K562 (cell line): ENCODE results near the gene ZFPM1. TPM values are rescaled to one million over a fixed set of nuclear protein-coding genes. Genes with fewer than 3 reads are reported as not detected.
A peak's percentile ranks its signal among the peaks of the same experiment; 100 is the strongest.

Experiments
- ATAC-seq: fragments of 200-7000 bp; cut with Tn5 transposase; 3 replicates; pipeline ENCODE4 v1.9.1; 2020; ENCODE audit warnings: moderate library complexity
- BruUV-seq: library from RNA; stranded (reverse); fragments of 400-500 nt; replicated peaks from 2 replicates; lab custom pipeline; 2021; lab: Mats Ljungman, UMichigan
- CTCF ChIA-PET: fragments of 300-600 bp; formaldehyde crosslinking; extraction: SDS; loops from one replicate; lab custom pipeline; 2021; ENCODE audit warnings: low intra/inter-chr PET ratio; lab: Yijun Ruan, JAX
- POLR2A ChIA-PET: fragments of 300-600, 350-650 bp; sonication (Branson Sonifier 250); formaldehyde crosslinking; extraction: SDS; loops from one replicate; lab custom pipeline; 2021; ENCODE audit warnings: antibody characterized with exemption, inconsistent platforms; lab: Yijun Ruan, JAX
- DNase-seq, 4 experiments: peaks; one replicate each; pipeline versions ENCODE4 v3.0.0 to v3.0.0-alpha.2; 2011 to 2018; ENCODE audit warnings: low spot score in 3 of 4, mixed read lengths in 3 of 4; ENCODE audit errors: extremely low read depth in 1 of 4
- FAIRE-seq: peaks from 2 replicates; lab custom pipeline; 2011; peaks lifted over from hg19 to GRCh38; lab: Jason Lieb, UNC
- H2AFZ ChIP-seq: 2 replicates; pipeline ENCODE4 v1.6.0; 2011; ENCODE audit warnings: low read depth, low read length, control low read depth, inconsistent platforms
- H3K27ac ChIP-seq: fragments of 200-600 bp; 3 replicates; pipeline ENCODE4 v1.8.0; 2011; ENCODE audit warnings: low read depth, mild to moderate bottlenecking, control low read depth, inconsistent platforms, low read length, moderate library complexity, mixed read lengths; ENCODE audit errors: extremely low read depth
- H3K27me3 ChIP-seq, 2 experiments: fragments of 300-600 bp in 1 of 2; 2 replicates in 1 of 2; 3 replicates in 1 of 2; pipeline versions ENCODE4 v1.6.0 to v1.8.0; 2011; ENCODE audit warnings: inconsistent platforms in 2 of 2, low read length in 2 of 2, mild to moderate bottlenecking in 1 of 2, mixed read lengths in 1 of 2, moderate library complexity in 1 of 2; ENCODE audit not compliant: control insufficient read depth in 2 of 2, insufficient read depth in 2 of 2
- H3K36me3 ChIP-seq: fragments of 300-600 bp; 3 replicates; pipeline ENCODE4 v1.8.0; 2011; ENCODE audit warnings: mild to moderate bottlenecking, low read length, inconsistent platforms; ENCODE audit not compliant: control insufficient read depth, insufficient read depth
- H3K4me1 ChIP-seq, 2 experiments: fragments of 200-600 bp in 1 of 2; replicated peaks in 1 of 2; 2 replicates in 1 of 2; 3 replicates in 1 of 2; pipeline versions ENCODE4 v1.5.1 to v1.8.0; 2011; ENCODE audit warnings: inconsistent platforms in 2 of 2, low read length in 2 of 2, mild to moderate bottlenecking in 1 of 2, mixed read lengths in 1 of 2, moderate library complexity in 1 of 2; ENCODE audit not compliant: control insufficient read depth in 2 of 2, insufficient read depth in 2 of 2
- H3K4me2 ChIP-seq: 2 replicates; pipeline ENCODE4 v1.6.1; 2011; ENCODE audit warnings: low read length, control low read depth, inconsistent platforms, mixed read lengths; ENCODE audit not compliant: insufficient read depth
- H3K4me3 ChIP-seq: fragments of 200-600 bp; sonication (generic), shearing (Covaris generic); 2 replicates; pipeline ENCODE4 v1.5.1; 2016; ENCODE audit warnings: control low read depth, inconsistent platforms
- H3K79me2 ChIP-seq: fragments of 200-600 bp; 3 replicates; pipeline ENCODE4 v1.8.0; 2011; ENCODE audit warnings: low read length, inconsistent platforms; ENCODE audit not compliant: control insufficient read depth, insufficient read depth
- H3K9ac ChIP-seq, 2 experiments: 2 replicates each; pipeline versions ENCODE4 v1.6.0 to v1.6.1; 2011; ENCODE audit warnings: low read depth in 2 of 2, low read length in 2 of 2, control low read depth in 1 of 2, inconsistent platforms in 1 of 2, mild to moderate bottlenecking in 1 of 2, mixed read lengths in 1 of 2; ENCODE audit not compliant: insufficient read depth in 1 of 2
- H3K9me1 ChIP-seq: one replicate; pipeline ENCODE4 v1.6.0; 2011; ENCODE audit warnings: inconsistent platforms, mild to moderate bottlenecking, low read length, moderate library complexity; ENCODE audit not compliant: control insufficient read depth, insufficient read depth
- H3K9me3 ChIP-seq: replicated peaks from 2 replicates; pipeline ENCODE4 v1.5.1; 2011; ENCODE audit warnings: low read depth, low read length, inconsistent platforms; ENCODE audit not compliant: control insufficient read depth, insufficient read depth
- H4K20me1 ChIP-seq: replicated peaks from 2 replicates; pipeline ENCODE4 v1.6.1; 2011; ENCODE audit warnings: low read length, inconsistent platforms, mixed read lengths; ENCODE audit not compliant: control insufficient read depth, insufficient read depth
- EGR1 ChIP-seq: fragments of 450-650 bp; conservative IDR thresholded peaks from 2 replicates; pipeline ENCODE4 v1.6.1; 2017; ENCODE audit warnings: mild to moderate bottlenecking
- FIP1L1 ChIP-seq: fragments of 200-400 bp; formaldehyde crosslinking; IDR thresholded peaks from 2 replicates; pipeline ENCODE4 v1.6.1; 2018; ENCODE audit warnings: mild to moderate bottlenecking, low read depth, low read length; ENCODE audit not compliant: poor library complexity, severe bottlenecking
- HCFC1 ChIP-seq: IDR thresholded peaks from 2 replicates; pipeline ENCODE4 v1.6.1; 2012; ENCODE audit warnings: low read depth, low read length, improper control_type of control experiment
- POLR2G ChIP-seq: fragments of 200-400 bp; formaldehyde crosslinking; IDR thresholded peaks from 2 replicates; pipeline ENCODE4 v1.6.1; 2017; ENCODE audit warnings: low read depth, mild to moderate bottlenecking, antibody characterized with exemption, low read length, moderate library complexity
- ZFP36 ChIP-seq: fragments of 150-350 bp; IDR thresholded peaks from 2 replicates; pipeline ENCODE4 v1.6.1; 2018; ENCODE audit warnings: low read length, low read depth; ENCODE audit not compliant: partially characterized antibody
- WGBS: fragments of 100-300 bp; shearing (Covaris generic); methylation state at CpG from one replicate; pipeline ENCODE4 v1.1.6; 2016; ENCODE audit warnings: low coverage, mixed read lengths; ENCODE audit not compliant: insufficient coverage; ENCODE audit errors: missing lambda C conversion rate; 5-methylcytosine and 5-hydroxymethylcytosine counted together
- in situ Hi-C: fragments of 300-500 bp; cut with MboI; formaldehyde crosslinking; loops from 4 replicates; pipeline ENCODE4 v1.15.0; 2018; ENCODE audit warnings: inconsistent platforms, mixed read lengths
- intact Hi-C: fragments of 100-400 bp; cut with micrococcal nuclease; formaldehyde crosslinking; loops from 2 replicates; pipeline ENCODE4 v1.14.2; 2022
- polyA plus RNA-seq, 8 experiments: library from polyadenylated mRNA; depleted of rRNA in 4 of 8; stranded (reverse) in 5 of 8; unstranded in 3 of 8; fragments of >200 nt; fragmentation: Nextera tagmentation in 2 of 8; fragmentation: Illumina TruSeq in 1 of 8; extraction: Ambion mirVana in 2 of 8; extraction: Trizol in 1 of 8; gene quantifications; 2 replicates each; pipeline versions ENCODE4 v1.2.1 to v1.2.3, GENCODE V29; 2011 to 2014; ENCODE audit warnings: inconsistent platforms in 1 of 8, missing spikeins in 1 of 8
- total RNA-seq, 7 experiments: library from RNA; depleted of rRNA in 6 of 7; stranded (reverse); fragments of >200 nt in 6 of 7; fragmentation: Illumina TruSeq in 2 of 7; extraction: Trizol in 2 of 7; gene quantifications; 2 replicates each; pipeline versions ENCODE4 v1.2.1 to v1.2.3, GENCODE V29; 2011 to 2021; ENCODE audit warnings: low replicate concordance in 1 of 7

The ZFPM1 gene
- total and polyA plus RNA-seq, 9 of the 15 experiments (the other 6 are each of a cell fraction or from before 2014, with no cell fraction given), result 0.03 to 35.9 (median 1.4) TPM

DNA sequence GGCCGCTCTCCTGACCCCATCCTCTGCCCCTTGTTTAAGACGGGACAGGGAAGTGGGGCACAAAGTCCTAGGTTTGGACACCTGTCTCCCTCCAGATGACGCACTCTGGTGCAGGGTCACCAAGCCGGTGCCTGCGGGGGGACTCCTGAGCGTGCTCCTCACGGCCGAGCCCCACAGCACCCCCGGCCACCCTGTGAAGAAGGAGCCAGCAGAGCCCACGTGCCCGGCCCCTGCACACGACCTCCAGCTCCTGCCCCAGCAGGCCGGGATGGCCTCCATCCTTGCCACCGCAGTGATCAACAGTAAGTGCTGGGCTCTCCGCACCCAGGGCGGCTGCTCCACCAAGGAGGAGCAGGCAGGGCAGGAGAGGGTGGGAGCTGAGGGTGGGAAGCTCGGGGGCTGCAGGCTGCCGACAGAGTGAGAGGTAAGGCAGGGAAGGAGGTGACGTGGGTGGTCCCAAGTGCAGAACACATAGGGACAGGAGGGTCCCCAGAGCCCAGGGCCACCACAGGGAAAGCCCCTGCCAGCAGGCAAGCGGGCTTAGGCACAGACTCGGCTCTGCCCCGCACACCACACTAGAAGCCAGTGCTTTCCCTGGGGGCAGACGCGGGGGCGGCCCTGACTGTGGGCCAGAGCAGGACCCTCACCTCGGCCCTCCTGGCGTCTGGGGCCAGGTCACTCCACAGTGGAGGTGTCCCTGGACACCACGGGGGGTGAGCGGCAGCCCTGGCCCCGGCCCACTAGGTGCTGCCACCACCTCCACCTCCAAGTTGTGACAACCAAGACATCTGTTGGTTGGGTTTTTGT, 75.1 kb downstream of the ZFPM1 start:
- no peaks in the 10 kb centered on the region for H3K9me3 ChIP-seq
- CTCF ChIA-PET, result interaction anchor here (0.6 to 6.2 kb wide), 9 partner anchors 34 to 1203 kb away, joined by 3 to 108 read pairs (median 4); no protein-coding TSS in a partner anchor

More for the DNA sequence above, 75.1 kb downstream of the ZFPM1 start:
- DNase-seq (no peak), FAIRE-seq (no peak), ATAC-seq (no peak)
- POLR2A ChIA-PET, result interaction anchor here (0.7 kb wide), 1 partner anchor 92 kb away, joined by 3 read pairs; no protein-coding TSS in a partner anchor
- H3K4me3 ChIP-seq, result no peak overlapping the region
- no peak overlapping the region for H3K27ac ChIP-seq
- H3K27me3 ChIP-seq, result no peaks in the 10 kb centered on the region
- in situ Hi-C loops, result loop anchor here (10.0 kb wide), 1 partner anchor 83 kb away; no protein-coding TSS in a partner anchor
- peak; percentile 38; the same call in 1 of the 2 replicates for TF ChIP-seq POLR2G
- TF ChIP-seq ZFP36, result no peak
- peak; percentile 38 for TF ChIP-seq FIP1L1
- 0 out of 2 replicates have a peak, but pooled peaks have one; percentile 9 for TF ChIP-seq EGR1
- no peak for TF ChIP-seq HCFC1
- no peak overlapping the region for H2AFZ ChIP-seq
- H3K79me2 ChIP-seq, result peaks cover 5% of the 10 kb centered on the region; the same call in 1 of the 3 replicates
- 74% methylated on average over 29 of the region's 30 CpGs for WGBS
- H3K4me2 ChIP-seq, result no peak overlapping the region
- H3K4me1 ChIP-seq, result peaks cover 36 to 100% of the 10 kb centered on the region in 2 experiments
- H3K9ac ChIP-seq, result peak overlapping the region in 1 of 2 experiments; percentile 37; a peak in 1 of 4 replicates
- no peaks in the 10 kb centered on the region for H3K9me1 ChIP-seq
- H3K36me3 ChIP-seq, result peaks cover 66% of the 10 kb centered on the region; the same call in 2 of the 3 replicates
- H4K20me1 ChIP-seq, result no peaks in the 10 kb centered on the region; the same call in 1 of the 2 replicates
- no TSS peak for BruUV-seq
- intact Hi-C loops, result loop anchor here (1.0 to 5.0 kb wide), 3 partner anchors 34 to 85 kb away; no protein-coding TSS in a partner anchor
